HG03575 (cell line): ENCODE results near the gene SIK1.
"Not testable (repeated sequence)": the region's sequence is repeated elsewhere in the genome, so short reads cannot be mapped to it uniquely, and the experiment has no call there.

ENCODE experiments used
- ATAC-seq: cut with Tn5 transposase; IDR thresholded peaks from one replicate; pipeline ENCODE4 v1.9.1; 2021; ENCODE audit not compliant: unreplicated experiment, insufficient number of reproducible peaks, low FRiP score; ENCODE audit errors: extremely low read depth

The SIK1 gene

GRCh38 chr21:43426404-43427241 is at the start of gene SIK1:
Gene SIK1, minus strand, starts transcription at chr21:43427131. Its CDS starts 953 bp downstream, at chr21:43426178.
- not testable (repeated sequence) for ATAC-seq

DNA sequence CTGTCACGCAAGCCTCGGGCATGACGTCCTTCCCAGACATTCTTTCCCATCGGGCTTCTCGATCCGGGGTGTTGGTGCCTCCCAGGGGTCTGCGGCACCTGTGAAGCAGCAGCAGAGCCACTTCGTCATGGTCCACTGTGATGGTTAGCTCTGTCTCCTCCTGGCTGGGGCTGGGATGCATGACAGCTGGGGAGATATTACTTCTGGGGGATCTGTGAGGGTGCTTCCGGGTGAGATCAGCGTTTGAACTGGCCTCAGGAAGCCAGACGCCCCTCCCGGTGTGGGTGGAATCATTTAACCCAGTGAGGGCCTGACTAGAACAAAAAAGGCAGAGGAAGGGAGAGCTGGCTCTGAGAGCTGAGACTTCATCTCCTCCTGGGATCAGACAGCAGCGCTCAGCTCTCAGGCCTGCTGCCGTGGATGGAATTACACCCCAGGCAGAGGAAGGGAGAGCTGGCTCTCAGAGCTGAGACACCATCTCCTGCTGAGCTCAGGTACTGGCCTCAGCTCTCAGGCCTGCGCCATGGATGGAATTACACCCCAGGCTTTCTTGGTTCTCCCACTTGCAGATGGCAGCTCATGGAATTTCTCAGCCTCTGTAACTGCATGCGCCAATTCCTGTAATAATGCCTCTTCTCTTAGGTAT is 44.8 kb upstream of the SIK1 start:
- not testable (repeated sequence) for ATAC-seq

GRCh38 chr21:43469719-43470458 is 43.0 kb upstream of the SIK1 start:
- ATAC-seq = not testable (repeated sequence)

GRCh38 chr21:43467785-43468184 is 40.9 kb upstream of the SIK1 start:
- no peak for ATAC-seq

- not testable (repeated sequence) for ATAC-seq
These were observed 38.2 kb upstream of the SIK1 start for GRCh38 chr21:43465159-43465558.

DNA sequence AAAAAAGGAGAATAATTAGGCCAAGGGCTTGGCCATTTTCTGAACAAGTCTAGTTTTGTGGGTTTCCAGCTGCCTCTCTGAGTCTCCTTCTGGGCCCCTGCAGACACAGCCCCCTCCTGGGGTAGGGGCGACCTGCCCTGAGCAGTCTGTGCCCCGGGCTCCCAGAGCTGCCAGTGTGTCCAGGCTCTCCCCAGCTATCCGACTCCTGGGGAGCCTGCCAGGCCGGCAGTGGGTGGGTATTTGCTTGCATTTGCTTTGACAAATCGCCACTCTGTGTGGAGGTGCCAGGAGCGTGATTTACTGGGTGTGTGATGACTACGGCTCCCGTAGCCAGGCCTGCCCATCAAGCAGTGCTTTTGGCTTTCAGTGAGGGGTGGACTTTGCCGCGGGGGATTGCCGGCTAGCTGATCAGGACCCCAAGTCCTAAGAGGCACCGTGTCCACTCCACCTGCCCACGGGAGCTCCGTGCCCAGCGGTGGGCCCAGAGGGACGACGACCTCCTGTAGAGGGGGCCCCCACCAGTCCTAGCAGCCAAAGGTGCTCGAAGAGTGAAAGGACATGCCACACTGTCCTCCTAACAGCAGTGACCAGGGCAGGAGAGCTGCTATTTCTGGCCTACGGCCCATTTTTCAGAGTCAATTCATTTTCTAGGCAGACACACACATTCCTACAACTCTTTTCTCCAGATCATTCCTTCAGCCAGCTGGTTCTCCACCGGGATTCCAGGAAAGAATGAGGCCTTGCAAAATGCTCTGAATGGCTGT is 36.7 kb upstream of the SIK1 start:
- not testable (repeated sequence) for ATAC-seq

GRCh38 chr21:43462932-43463331 is 36.0 kb upstream of the SIK1 start:
- not testable (repeated sequence) for ATAC-seq

- not testable (repeated sequence) for ATAC-seq
These were observed 33.5 kb upstream of the SIK1 start for GRCh38 chr21:43460475-43460874.

- ATAC-seq = not testable (repeated sequence)
These were observed 32.1 kb upstream of the SIK1 start for GRCh38 chr21:43458995-43459394.

DNA sequence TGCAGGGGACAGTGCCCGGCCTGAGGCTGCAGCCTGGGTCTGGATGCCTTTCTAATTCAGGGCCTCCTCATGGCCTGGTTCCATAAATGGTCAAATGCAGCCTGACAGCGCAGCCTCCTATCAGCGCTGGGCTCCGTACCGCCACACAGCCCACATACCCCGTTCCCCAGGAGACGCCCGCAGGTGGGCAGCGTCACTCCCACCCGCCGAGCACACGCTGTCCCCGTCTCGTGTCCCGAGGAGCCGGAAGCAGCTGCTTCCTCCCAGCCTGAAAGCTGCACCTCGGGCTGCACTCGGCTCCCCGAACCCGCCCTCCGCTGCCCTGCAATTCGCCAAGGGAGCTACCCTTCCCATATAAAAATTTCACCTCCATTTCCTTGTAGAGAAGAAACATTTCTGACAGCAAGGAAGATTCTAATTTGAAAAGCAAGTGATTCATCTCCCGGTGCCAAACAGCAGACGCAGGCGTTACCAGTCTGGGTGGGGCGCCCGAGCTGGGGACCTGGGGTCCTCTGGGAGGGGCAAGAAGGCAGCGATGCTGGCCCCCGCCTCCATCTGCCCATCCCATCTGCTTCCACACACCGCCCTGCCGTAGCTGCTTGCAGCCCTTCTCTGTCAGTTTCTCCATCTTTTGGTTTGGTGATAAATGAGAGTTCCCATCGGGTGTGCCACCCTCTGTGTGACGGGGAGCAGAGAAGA is 29.8 kb upstream of the SIK1 start:
- not testable (repeated sequence) for ATAC-seq

GRCh38 chr21:43455717-43456116 is 28.8 kb upstream of the SIK1 start:
- not testable (repeated sequence) for ATAC-seq

DNA sequence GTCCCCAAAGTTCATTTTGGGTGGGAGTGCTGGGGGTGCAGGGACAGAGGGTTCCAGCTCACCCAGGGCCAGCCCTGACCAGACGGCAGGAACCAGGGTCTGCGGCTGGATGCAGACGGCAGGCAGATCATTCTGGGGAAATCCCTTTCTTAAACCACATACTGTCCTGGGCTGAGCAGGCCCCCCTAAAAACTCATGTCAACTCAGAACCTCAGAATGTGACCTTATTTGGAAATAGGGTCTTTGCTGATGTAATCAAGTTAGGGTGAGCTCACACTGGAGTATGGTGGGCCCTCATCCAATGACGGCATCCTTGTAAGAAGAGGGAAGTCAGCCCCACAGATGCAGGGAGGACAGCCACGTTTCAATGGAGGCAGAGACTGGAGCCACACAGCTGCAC is 27.2 kb upstream of the SIK1 start:
- not testable (repeated sequence) for ATAC-seq

- not testable (repeated sequence) for ATAC-seq
These were observed 24.9 kb upstream of the SIK1 start for GRCh38 chr21:43451850-43452249.

DNA sequence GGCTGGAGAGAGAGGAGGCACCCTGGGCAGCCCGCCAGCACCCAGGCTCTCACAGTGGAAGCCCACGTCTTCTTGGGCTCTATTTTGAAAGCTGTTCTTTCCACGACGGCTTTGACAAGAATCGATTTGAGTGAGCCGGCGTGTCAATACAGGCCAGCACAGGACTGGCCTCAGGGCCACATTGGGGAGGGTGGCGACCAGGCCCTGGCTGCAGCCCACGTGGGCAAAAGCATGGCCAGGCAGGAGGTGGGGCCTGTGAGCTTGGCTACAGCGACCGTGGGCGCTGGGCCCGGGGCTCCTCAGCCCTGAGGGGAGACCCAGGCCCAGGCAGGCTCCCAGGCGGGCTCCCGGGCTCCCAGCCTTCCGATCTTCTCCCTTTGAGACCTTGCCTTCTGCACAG is 23.4 kb upstream of the SIK1 start:
- not testable (repeated sequence) for ATAC-seq

DNA sequence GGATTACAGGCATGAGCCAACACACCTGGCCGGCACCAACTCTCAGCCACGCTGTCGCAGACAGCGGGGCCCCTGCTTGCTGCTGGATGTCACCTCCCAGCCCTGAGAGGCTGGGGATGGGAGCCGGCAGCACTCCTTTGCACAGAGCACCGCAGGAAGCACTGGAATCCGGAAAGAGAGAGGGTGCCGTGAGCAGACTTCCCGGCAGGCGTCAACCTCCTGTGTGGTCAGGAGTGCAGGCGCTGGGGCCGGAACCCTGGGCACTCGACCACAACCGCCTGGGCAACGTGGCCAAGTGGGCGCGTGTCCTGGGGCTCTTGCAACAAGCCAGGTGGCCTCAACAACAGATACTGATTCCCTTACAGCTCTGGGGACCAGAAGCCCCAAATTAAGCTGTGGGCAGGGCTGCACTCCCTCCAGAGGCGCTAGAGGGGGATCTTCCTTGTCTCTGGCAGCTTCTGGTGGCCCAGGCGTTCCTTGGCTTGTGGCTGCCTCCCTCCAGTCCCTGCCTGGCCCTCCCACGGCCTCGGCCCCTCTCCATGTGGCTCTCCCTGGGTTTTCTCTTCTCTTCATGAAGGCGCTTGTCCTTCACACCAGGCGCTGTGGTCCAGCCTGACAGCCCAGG is 20.5 kb upstream of the SIK1 start:
- ATAC-seq = not testable (repeated sequence)

- ATAC-seq = not testable (repeated sequence)
These were observed 19.5 kb upstream of the SIK1 start for GRCh38 chr21:43446277-43446932.

- not testable (repeated sequence) for ATAC-seq
These were observed 17.6 kb upstream of the SIK1 start for GRCh38 chr21:43444524-43444923.
